8988T (cell line): ENCODE results near the gene LHPP.
"Not testable (repeated sequence)": the region's sequence is repeated elsewhere in the genome, so short reads cannot be mapped to it uniquely, and the experiment has no call there.

Experiments used
- DNase-seq: peaks from one replicate; pipeline ENCODE4 v3.0.0; 2011

LHPP gene

GRCh38 chr10:124598196-124598595 lies 136.6 kb downstream of the LHPP start:
- DNase-seq, result no peak

GRCh38 chr10:124598773-124599587 lies 137.4 kb downstream of the LHPP start:
- DNase-seq, result no peak

GRCh38 chr10:124599588-124600050 lies 138.0 kb downstream of the LHPP start:
- DNase-seq, result no peak

GRCh38 chr10:124600051-124600880 lies 138.6 kb downstream of the LHPP start:
- DNase-seq, result no peak

DNA sequence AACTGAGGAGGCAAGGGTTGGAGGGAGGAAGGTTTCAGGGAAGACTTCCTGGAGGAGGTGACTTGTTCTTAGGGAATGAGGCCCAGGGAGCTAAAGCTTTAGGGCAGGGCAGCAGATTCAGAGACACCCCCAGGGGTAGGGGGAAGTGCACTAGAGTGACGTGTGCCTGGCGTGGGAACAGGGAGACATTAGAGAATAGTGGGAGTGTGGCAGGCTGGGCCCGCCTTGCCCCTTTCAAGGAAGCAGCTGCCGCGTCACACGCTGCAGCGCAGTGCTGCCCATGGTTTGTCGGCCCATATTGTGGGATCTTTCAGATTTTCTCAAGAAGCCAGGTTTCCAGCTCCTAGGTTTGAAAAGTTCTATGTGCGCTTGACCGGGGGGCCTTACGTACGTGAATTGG lies 139.4 kb downstream of the LHPP start:
- no peak for DNase-seq

DNA sequence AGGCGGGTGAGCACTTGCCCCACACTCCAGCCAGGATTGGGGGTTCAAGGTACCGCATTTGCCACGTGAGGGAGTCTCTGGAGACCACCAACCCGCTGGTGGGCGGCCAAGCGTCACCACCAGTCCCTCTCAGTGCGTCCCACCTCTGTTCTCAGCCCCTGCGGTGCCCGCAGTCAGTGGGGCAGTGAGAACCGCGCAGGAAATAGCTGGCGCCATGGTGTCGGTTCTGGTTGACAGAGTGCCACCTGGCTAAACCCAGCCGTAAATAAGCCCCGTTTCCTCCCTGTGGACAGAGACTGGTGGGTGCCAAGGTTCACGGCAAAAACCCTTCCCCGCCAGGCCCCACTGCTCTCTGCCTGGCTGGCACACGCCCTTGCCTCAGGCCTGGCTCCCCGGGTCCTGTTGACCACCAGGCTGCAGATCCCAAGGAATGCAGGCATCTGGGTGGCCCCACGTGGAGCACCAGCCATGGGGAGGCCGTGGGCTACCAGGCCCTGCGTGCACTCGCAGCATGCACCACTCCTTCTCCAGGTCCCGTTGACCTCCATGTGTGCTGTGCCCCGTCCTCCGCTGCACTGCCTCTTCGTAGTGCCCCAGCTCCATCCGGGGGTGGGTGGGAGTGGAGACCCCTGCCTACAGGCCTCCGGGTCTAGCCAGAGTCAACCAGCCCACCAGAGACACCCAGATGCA lies 140.0 kb downstream of the LHPP start:
- DNase-seq, result no peak

- no peak for DNase-seq
Measured at GRCh38 chr10:124602121-124602561, 140.5 kb downstream of the LHPP start.

DNA sequence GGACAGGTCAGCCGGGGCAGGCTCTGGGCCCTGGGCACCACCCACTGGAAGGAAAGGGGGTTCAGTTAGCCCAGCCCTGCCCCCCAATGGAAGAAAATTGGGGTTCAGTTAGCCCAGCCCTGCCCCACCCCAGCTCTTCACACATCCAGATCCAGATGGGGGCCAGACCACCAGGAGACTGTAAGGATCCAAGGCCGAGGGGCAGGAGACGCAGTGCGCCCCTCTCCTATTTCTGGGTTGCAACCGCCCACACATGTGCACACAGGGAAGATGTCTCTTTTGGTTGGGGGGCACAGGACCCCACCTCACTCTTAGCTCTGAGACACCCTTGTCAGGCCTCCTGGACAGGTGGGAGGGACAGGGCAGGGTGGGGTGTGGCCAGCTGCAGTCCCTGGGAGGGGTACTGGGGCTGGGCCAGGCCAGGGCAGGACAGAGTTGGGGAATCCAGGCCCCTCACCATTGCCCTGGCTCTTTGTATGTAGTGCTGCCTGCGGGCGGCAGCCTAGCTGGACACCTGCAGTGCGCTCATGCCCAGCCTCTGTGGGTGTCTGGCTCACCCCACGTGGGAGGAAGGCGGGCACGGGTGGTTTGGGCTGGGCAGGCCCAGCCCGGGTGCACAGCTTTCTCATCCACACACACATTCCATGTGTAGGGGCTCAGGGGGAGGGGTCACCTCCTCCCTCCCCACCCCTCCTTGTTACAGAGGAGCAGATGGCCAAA lies 141.2 kb downstream of the LHPP start:
- no peak for DNase-seq

DNA sequence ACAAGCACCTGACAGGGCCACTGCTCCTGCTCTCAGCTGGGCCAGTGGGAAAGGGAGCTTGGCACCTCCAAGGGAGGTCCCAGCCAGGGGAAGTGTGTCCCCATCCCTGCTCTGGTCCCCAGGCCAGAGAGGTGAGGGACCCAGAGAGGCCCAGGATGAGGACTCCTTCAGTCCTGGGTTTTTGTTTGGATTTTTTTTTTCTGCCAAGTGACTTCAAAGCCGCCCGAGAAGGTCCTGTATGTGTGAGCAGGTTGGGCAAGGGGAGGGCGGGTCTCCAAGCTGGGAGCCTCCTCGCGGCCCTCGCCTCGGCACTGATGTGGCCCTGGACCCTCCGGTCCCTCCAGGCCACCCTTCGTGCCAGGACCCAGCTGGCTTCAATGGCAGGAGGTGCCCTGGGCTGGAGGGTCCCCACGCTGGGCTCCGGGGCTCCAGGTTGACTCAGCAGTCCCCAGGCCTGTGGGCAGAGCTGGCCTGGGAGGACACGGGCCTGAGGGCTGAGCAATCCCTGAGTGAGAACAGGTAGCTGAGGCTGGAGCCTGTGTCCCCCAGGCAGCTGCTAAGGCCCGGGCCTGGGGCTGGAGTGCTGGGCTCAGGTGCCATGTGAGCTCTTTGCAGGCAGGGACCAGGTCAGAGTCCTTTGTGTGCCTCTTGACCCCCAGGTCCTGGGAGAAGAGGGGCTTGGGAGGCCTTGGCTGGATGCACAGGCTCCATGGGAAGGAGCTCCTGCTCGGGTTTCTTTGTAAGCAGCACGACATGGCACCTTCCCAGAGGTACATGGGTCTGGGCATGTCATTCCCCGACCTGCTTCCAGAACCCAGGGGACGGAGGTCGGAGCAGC lies 142.0 kb downstream of the LHPP start:
- DNase-seq, result no peak

- DNase-seq, result no peak
Measured at GRCh38 chr10:124604214-124605000, 142.8 kb downstream of the LHPP start.

GRCh38 chr10:124605001-124605370 lies 143.4 kb downstream of the LHPP start:
- no peak for DNase-seq

GRCh38 chr10:124605481-124605855 lies 143.8 kb downstream of the LHPP start:
- no peak for DNase-seq

DNA sequence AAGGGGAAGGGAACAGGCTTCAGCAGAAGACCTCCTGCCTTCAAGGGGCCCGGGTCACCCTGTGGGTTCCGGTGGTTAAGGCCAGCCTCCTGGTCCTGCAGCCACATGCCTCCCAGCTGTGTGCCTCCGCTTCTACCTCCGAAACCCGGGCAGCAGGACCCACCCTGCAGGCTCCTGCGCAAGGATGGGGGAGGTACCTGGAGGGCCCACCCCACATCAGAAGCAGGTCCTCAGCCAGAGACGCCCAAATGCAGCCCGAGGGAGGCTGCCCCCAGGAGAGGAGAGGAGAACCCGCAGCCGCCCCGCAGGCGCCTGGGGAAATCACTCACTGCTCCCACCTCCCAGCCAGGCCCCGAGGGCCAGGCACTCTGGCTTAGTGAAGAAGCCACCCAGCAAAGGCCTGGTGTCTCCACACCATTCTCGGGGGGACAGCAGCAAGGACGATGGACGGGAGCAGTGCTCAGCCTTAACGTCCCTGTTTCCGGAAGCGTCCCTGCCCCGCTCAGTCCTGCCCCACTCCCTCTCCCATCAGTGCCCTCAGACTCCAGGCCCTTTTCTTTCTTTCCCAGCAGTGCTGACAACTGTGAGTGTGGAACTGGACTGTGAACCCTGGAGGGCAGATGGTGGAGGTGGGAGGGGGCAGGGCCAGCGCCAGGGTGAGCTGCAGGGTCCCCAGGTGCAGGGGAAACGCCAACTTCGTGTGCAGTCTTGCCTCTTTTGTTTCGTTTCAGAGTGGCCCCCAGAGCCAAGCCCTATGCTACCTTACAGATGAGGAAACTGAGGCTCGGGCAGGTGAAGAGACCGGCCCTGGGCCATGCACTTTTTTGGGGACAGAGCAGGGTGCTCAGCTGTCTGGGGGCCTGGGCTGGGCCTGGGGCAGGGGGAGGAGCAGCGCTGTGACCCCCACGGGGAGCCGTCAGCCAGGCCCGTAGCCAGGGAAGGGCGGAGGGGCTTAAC lies 144.5 kb downstream of the LHPP start:
- DNase-seq, result no peak

DNA sequence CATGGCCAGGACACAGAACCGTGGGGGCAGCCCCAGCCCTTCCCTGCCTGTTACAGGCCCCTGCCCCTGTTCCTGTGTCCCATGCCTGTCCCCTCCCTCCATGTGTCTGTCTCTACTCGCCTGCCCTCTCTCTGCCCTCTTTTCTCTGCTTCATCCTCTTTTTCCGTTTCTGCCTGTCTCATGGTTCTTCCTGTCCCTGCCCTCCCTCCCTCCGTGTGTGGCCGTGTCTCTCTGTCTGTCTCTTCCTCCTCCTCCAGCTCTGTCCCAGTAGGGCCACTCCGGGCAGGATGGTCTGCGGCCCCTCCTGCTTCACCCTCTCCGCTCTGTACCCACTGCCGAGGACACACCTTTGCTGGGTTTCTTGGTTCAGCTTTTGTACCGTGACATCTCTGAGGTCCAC lies 145.2 kb downstream of the LHPP start:
- DNase-seq, result no peak

- DNase-seq, result no peak
Measured at GRCh38 chr10:124607693-124608092, 146.1 kb downstream of the LHPP start.

- no peak for DNase-seq
Measured at GRCh38 chr10:124608093-124608721, 146.6 kb downstream of the LHPP start.

DNA sequence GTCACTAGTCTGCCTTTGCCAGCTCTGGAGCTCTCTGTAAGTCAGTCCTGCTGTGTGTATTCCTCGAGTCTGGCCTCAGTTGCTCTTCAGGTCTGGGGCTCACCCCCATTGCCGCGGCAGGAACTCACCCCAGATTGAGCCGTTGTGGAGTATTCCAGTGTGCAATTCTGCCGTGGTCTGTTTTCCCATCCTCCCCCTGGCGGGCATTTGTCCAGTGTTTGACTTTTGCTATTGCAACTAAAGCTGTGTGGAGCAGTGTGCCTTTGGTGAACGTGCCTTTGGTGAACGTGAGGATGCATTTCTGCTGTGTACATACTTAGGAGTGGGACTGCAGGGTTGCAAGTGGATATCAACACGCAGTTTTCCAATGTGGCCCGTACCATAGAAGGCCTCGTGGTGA lies 148.1 kb downstream of the LHPP start:
- DNase-seq, result no peak

DNA sequence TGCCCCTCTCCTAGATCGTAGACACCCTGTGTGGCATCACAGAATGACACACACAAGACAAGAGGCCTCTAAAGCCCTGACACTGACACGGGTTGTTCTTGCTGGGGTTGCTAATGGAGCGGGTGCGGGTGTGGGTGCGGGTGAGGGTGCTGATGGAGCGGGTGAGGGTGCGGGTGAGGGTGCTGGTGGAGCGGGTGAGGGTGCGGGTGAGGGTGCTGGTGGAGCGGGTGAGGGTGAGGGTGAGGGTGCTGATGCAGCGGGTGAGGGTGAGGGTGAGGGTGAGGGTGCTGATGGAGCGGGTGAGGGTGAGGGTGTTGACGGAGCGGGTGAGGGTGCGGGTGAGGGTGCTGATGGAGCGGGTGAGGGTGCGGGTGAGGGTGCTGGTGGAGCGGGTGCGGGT lies 148.6 kb downstream of the LHPP start:
- DNase-seq, result not testable (repeated sequence)

GRCh38 chr10:124610851-124611250 lies 149.2 kb downstream of the LHPP start:
- not testable (repeated sequence) for DNase-seq
